Fibroblast of the aortic adventitia (primary cell): ENCODE results near the gene MSMB. TPM values are rescaled to one million over a fixed set of nuclear protein-coding genes. Genes with fewer than 3 reads are reported as not detected.
"Not testable (repeated sequence)": the region's sequence is repeated elsewhere in the genome, so short reads cannot be mapped to it uniquely, and the experiment has no call there.

Experiments used
- DNase-seq: peaks from one replicate; pipeline ENCODE4 v3.0.0-alpha.2; 2010; ENCODE audit warnings: low read depth
- H3K4me3 ChIP-seq: 2 replicates; pipeline ENCODE4 v1.5.1; 2011; ENCODE audit warnings: low read depth, mild to moderate bottlenecking, control low read depth, low read length, moderate library complexity
- CTCF ChIP-seq: IDR thresholded peaks from 2 replicates; pipeline ENCODE4 v1.5.1; 2011; ENCODE audit warnings: mild to moderate bottlenecking, low read length, control low read depth, inconsistent platforms; ENCODE audit not compliant: insufficient read depth
- total RNA-seq: library from RNA; depleted of rRNA; stranded (reverse); fragments of >200 nt; gene quantifications from 2 replicates; pipeline ENCODE4 v1.2.3, GENCODE V29; 2012; ENCODE audit warnings: low replicate concordance

Gene MSMB
- not detected in 2 replicates for total RNA-seq

GRCh38 chr10:46046261-46046660 is at the start of gene MSMB:
TSS of gene MSMB (minus strand) at chr10:46046269. CDS start at chr10:46046237, 32 bp downstream.
- no peak for TF ChIP-seq CTCF
- no peak within 1 kb of the TSS for H3K4me3 ChIP-seq
- DNase-seq = no peak

GRCh38 chr10:46094931-46095750 is 49.1 kb upstream of the MSMB start:
- no peak for DNase-seq
- TF ChIP-seq CTCF = no peak
- no peak overlapping the region for H3K4me3 ChIP-seq

GRCh38 chr10:46094197-46094500 is 48.1 kb upstream of the MSMB start:
- no peak for TF ChIP-seq CTCF
- no peak for DNase-seq
- no peak overlapping the region for H3K4me3 ChIP-seq

- DNase-seq, H3K4me3 ChIP-seq: not testable (repeated sequence)
Measured at GRCh38 chr10:46093316-46094196, 47.5 kb upstream of the MSMB start.

GRCh38 chr10:46092524-46093081 is 46.5 kb upstream of the MSMB start:
- DNase-seq = no peak
- no peak for TF ChIP-seq CTCF
- no peak overlapping the region for H3K4me3 ChIP-seq

GRCh38 chr10:46091828-46092523 is 45.9 kb upstream of the MSMB start:
- no peak overlapping the region for H3K4me3 ChIP-seq
- TF ChIP-seq CTCF = no peak
- DNase-seq = no peak
